SK-N-SH treated with all-trans-retinoic acid at 6 μM for 48 hours (cell line): ENCODE data around the gene PROC.

Source experiments
- ATAC-seq: fragments of 200-7000 bp; cut with Tn5 transposase; 3 replicates; pipeline ENCODE4 v1.9.1; 2020; ENCODE audit warnings: mild to moderate bottlenecking, moderate library complexity
- ARNTL ChIP-seq: fragments of 450-650 bp; formaldehyde crosslinking; IDR thresholded peaks from 2 replicates; pipeline ENCODE4 v1.5.0; 2020; ENCODE audit warnings: low read depth, mild to moderate bottlenecking, moderate library complexity, borderline replicate concordance
- BACH2 ChIP-seq: fragments of 250-450 bp; sonication (Bioruptor Pico); IDR thresholded peaks from 2 replicates; pipeline ENCODE4 v1.9.0; 2021; ENCODE audit warnings: mild to moderate bottlenecking, borderline replicate concordance
- CREB5 ChIP-seq: fragments of 250-450 bp; sonication (Bioruptor Pico); IDR thresholded peaks from 2 replicates; pipeline ENCODE4 v1.5.1; 2020; ENCODE audit warnings: low read depth, mild to moderate bottlenecking, moderate library complexity
- CSDC2 ChIP-seq: fragments of 250-450 bp; sonication (Bioruptor Pico); IDR thresholded peaks from 2 replicates; pipeline ENCODE4 v1.5.0; 2020; ENCODE audit warnings: mild to moderate bottlenecking, moderate library complexity
- CSRNP3 ChIP-seq: fragments of 250-450 bp; sonication (Bioruptor Pico); IDR thresholded peaks from 2 replicates; pipeline ENCODE4 v1.5.1; 2021; ENCODE audit warnings: mild to moderate bottlenecking, moderate library complexity
- ESRRG ChIP-seq: fragments of 250-450 bp; sonication (Bioruptor Pico); IDR thresholded peaks from 2 replicates; pipeline ENCODE4 v1.6.1; 2021; ENCODE audit warnings: mild to moderate bottlenecking
- GLIS3 ChIP-seq: fragments of 250-450 bp; sonication (Bioruptor Pico); IDR thresholded peaks from 2 replicates; pipeline ENCODE4 v1.5.0; 2020; ENCODE audit warnings: mild to moderate bottlenecking, moderate library complexity
- ISL1 ChIP-seq: fragments of 250-450 bp; sonication (Bioruptor Pico); IDR thresholded peaks from 2 replicates; pipeline ENCODE4 v2.1.2; 2022; ENCODE audit warnings: mild to moderate bottlenecking, moderate library complexity
- OSR1 ChIP-seq: fragments of 250-450 bp; sonication (Bioruptor Pico); IDR thresholded peaks from 2 replicates; pipeline ENCODE4 v1.8.0; 2022; ENCODE audit warnings: moderate library complexity, mild to moderate bottlenecking, inconsistent platforms
- PATZ1 ChIP-seq: fragments of 250-450 bp; sonication (Bioruptor Pico); IDR thresholded peaks from 2 replicates; pipeline ENCODE4 v1.8.0; 2020; ENCODE audit warnings: mild to moderate bottlenecking, moderate library complexity, borderline replicate concordance
- POU6F1 ChIP-seq: fragments of 250-450 bp; sonication (Bioruptor Pico); IDR thresholded peaks from 2 replicates; pipeline ENCODE4 v1.8.0; 2021; ENCODE audit warnings: low read depth, mild to moderate bottlenecking, moderate library complexity, borderline replicate concordance
- PPARA ChIP-seq: fragments of 250-450 bp; sonication (Bioruptor Pico); IDR thresholded peaks from 2 replicates; pipeline ENCODE4 v1.5.0; 2020; ENCODE audit warnings: mild to moderate bottlenecking, borderline replicate concordance
- RARB ChIP-seq: fragments of 250-450 bp; sonication (Bioruptor Pico); IDR thresholded peaks from 2 replicates; pipeline ENCODE4 v1.8.0; 2021; ENCODE audit warnings: mild to moderate bottlenecking, moderate library complexity
- SNAI2 ChIP-seq: fragments of 250-450 bp; sonication (Bioruptor Pico); IDR thresholded peaks from 2 replicates; pipeline ENCODE4 v1.5.0; 2020; ENCODE audit warnings: mild to moderate bottlenecking, moderate library complexity
- TCF4 ChIP-seq: fragments of 250-450 bp; sonication (Bioruptor Pico); IDR thresholded peaks from 2 replicates; pipeline ENCODE4 v1.8.0; 2021; ENCODE audit warnings: mild to moderate bottlenecking, moderate library complexity, borderline replicate concordance
- TSHZ2 ChIP-seq: fragments of 250-450 bp; sonication (Bioruptor Pico); IDR thresholded peaks from 2 replicates; pipeline ENCODE4 v1.5.0; 2020; ENCODE audit warnings: mild to moderate bottlenecking, moderate library complexity
- ZFP3 ChIP-seq: fragments of 250-450 bp; sonication (Bioruptor Pico); IDR thresholded peaks from 2 replicates; pipeline ENCODE4 v1.5.0; 2020; ENCODE audit warnings: mild to moderate bottlenecking, moderate library complexity
- ZNF8 ChIP-seq: fragments of 450-650 bp; formaldehyde crosslinking; IDR thresholded peaks from 2 replicates; pipeline ENCODE4 v1.5.0; 2020; ENCODE audit warnings: mild to moderate bottlenecking, moderate library complexity

Gene PROC

GRCh38 chr2:127378720-127379119 lies 39.5 kb upstream of the PROC start (continued):
- TF ChIP-seq ZNF8 (CRISPR knock-in tag) (no peak), ZFP3 (CRISPR knock-in tag) (no peak), ARNTL (CRISPR knock-in tag) (no peak), RARB (CRISPR knock-in tag) (no peak), GLIS3 (CRISPR knock-in tag) (no peak), ISL1 (CRISPR knock-in tag) (no peak), SNAI2 (CRISPR knock-in tag) (no peak), BACH2 (CRISPR knock-in tag) (no peak)

- TF ChIP-seq CSDC2 (CRISPR knock-in tag) (no peak), TCF4 (CRISPR knock-in tag) (no peak), GLIS3 (CRISPR knock-in tag) (no peak), CSRNP3 (no peak), POU6F1 (CRISPR knock-in tag) (no peak), SNAI2 (CRISPR knock-in tag) (no peak), ARNTL (CRISPR knock-in tag) (no peak), PPARA (CRISPR knock-in tag) (no peak), TSHZ2 (CRISPR knock-in tag) (no peak), CREB5 (CRISPR knock-in tag) (no peak), PATZ1 (CRISPR knock-in tag) (no peak), ZFP3 (CRISPR knock-in tag) (no peak)
- TF ChIP-seq, all 23 proteins: peak for 0
- no peak for ATAC-seq
Observed at GRCh38 chr2:127379712-127380355, 38.4 kb upstream of the PROC start.

- TF ChIP-seq ESRRG (CRISPR knock-in tag) = no peak
- TF ChIP-seq OSR1 (CRISPR knock-in tag) = no peak
- TF ChIP-seq CREB5 (CRISPR knock-in tag) = no peak
- no peak for ATAC-seq
Observed at GRCh38 chr2:127381762-127382161, 36.5 kb upstream of the PROC start.
